C1 segment of cervical spinal cord (tissue), 14 donors: ENCODE results near the gene BCAS3.
A peak's percentile ranks its signal among the peaks of the same experiment; 100 is the strongest.

Source experiments
- DNase-seq, 14 donors: peaks; one replicate each; lab custom pipeline; 2025; lab: John Stamatoyannopoulos, UW

BCAS3 gene

GRCh38 chr17:61189968-61190367, 512.3 kb downstream of the BCAS3 start:
- no peak for DNase-seq

- DNase-seq, result no peak
Observed at GRCh38 chr17:61196302-61196704, 518.7 kb downstream of the BCAS3 start.

- no peak for DNase-seq
Observed at GRCh38 chr17:61196799-61197198, 519.1 kb downstream of the BCAS3 start.

- DNase-seq, result no peak
Observed at GRCh38 chr17:61199431-61200338, 522.0 kb downstream of the BCAS3 start.

- DNase-seq, result no peak
Observed at GRCh38 chr17:61200339-61200715, 522.7 kb downstream of the BCAS3 start.

- DNase-seq, result no peak
Observed at GRCh38 chr17:61201211-61201610, 523.6 kb downstream of the BCAS3 start.

- DNase-seq, result no peak
Observed at GRCh38 chr17:61202564-61202963, 524.9 kb downstream of the BCAS3 start.

- peak in 1 of 14 donors; percentile 2 for DNase-seq
Observed at GRCh38 chr17:61203671-61204131, 526.0 kb downstream of the BCAS3 start.

GRCh38 chr17:61204456-61204855, 526.8 kb downstream of the BCAS3 start:
- no peak for DNase-seq

- no peak for DNase-seq
Observed at GRCh38 chr17:61205401-61205800, 527.8 kb downstream of the BCAS3 start.

- DNase-seq, result no peak
Observed at GRCh38 chr17:61205931-61206330, 528.3 kb downstream of the BCAS3 start.

GRCh38 chr17:61206922-61207321, 529.3 kb downstream of the BCAS3 start:
- DNase-seq, result no peak

GRCh38 chr17:61208301-61209105, 530.9 kb downstream of the BCAS3 start:
- DNase-seq, result no peak

- DNase-seq, result no peak
Observed at GRCh38 chr17:61209106-61209439, 531.4 kb downstream of the BCAS3 start.

GRCh38 chr17:61209525-61209924, 531.9 kb downstream of the BCAS3 start:
- DNase-seq, result peak in 7 of 14 donors; percentile 7 to 33 (median 25)

- DNase-seq, result no peak
Observed at GRCh38 chr17:61211236-61211635, 533.6 kb downstream of the BCAS3 start.

GRCh38 chr17:61212655-61213054, 535.0 kb downstream of the BCAS3 start:
- no peak for DNase-seq

GRCh38 chr17:61214753-61215152, 537.1 kb downstream of the BCAS3 start:
- DNase-seq, result no peak

- DNase-seq, result no peak
Observed at GRCh38 chr17:61216066-61216465, 538.4 kb downstream of the BCAS3 start.

- DNase-seq, result no peak
Observed at GRCh38 chr17:61217878-61218437, 540.3 kb downstream of the BCAS3 start.

GRCh38 chr17:61218438-61218837, 540.8 kb downstream of the BCAS3 start:
- DNase-seq, result no peak

- DNase-seq, result no peak
Observed at GRCh38 chr17:61219460-61219859, 541.8 kb downstream of the BCAS3 start.
